CD8-positive, alpha-beta memory T cell (primary cell): ENCODE measurements around the gene DNAJC16. TPM values are rescaled to one million over a fixed set of nuclear protein-coding genes. Genes with fewer than 3 reads are reported as not detected.
"Not testable (repeated sequence)": the region's sequence is repeated elsewhere in the genome, so short reads cannot be mapped to it uniquely, and the experiment has no call there.

Source experiments
- CTCF ChIA-PET: fragments of 350-600 bp; sonication (Branson Sonifier 250); formaldehyde crosslinking; loops from one replicate; lab custom pipeline; 2021; ENCODE audit warnings: antibody characterized with exemption; lab: Charles Lee
- POLR2A ChIA-PET: fragments of 350-600 bp; sonication (Branson Sonifier 250); formaldehyde crosslinking; loops from one replicate; lab custom pipeline; 2021; ENCODE audit warnings: antibody characterized with exemption; lab: Charles Lee
- DNase-seq, 5 donors: peaks; one replicate each; pipeline versions ENCODE4 v3.0.0 to v3.0.0-alpha.2; 2020 to 2022; ENCODE audit warnings: mixed read lengths in 1 of 5
- H3K27ac ChIP-seq: one replicate; pipeline ENCODE4 v1.7.0; 2013; ENCODE audit warnings: low read depth, mild to moderate bottlenecking, low read length, moderate library complexity
- H3K27me3 ChIP-seq: 2 replicates; pipeline ENCODE4 v1.7.0; 2013; ENCODE audit warnings: low read length, mild to moderate bottlenecking; ENCODE audit not compliant: insufficient read depth, poor library complexity, severe bottlenecking
- H3K36me3 ChIP-seq: 2 replicates; pipeline ENCODE4 v1.7.0; 2013; ENCODE audit warnings: mild to moderate bottlenecking, low read length, moderate library complexity; ENCODE audit not compliant: insufficient read depth
- H3K4me1 ChIP-seq: 2 replicates; pipeline ENCODE4 v1.7.0; 2013; ENCODE audit warnings: mild to moderate bottlenecking, low read length, moderate library complexity; ENCODE audit not compliant: insufficient read depth
- H3K4me3 ChIP-seq: 2 replicates; pipeline ENCODE4 v1.7.0; 2013; ENCODE audit warnings: mild to moderate bottlenecking, low read length
- H3K9me3 ChIP-seq: 2 replicates; pipeline ENCODE4 v1.7.0; 2013; ENCODE audit warnings: mild to moderate bottlenecking, low read length
- H3K27ac Mint-ChIP-seq, 8 donors: one replicate each; pipeline ENCODE4 v1.8.0; 2020 to 2021; ENCODE audit warnings: mixed read lengths in 8 of 8, mild to moderate bottlenecking in 6 of 8, inconsistent platforms in 3 of 8, moderate library complexity in 3 of 8
- H3K27me3 Mint-ChIP-seq, 2 donors: one replicate each; pipeline ENCODE4 v1.8.0; 2020 to 2021; ENCODE audit warnings: mixed read lengths in 2 of 2, mild to moderate bottlenecking in 1 of 2, moderate library complexity in 1 of 2
- H3K36me3 Mint-ChIP-seq, 3 donors: one replicate each; pipeline ENCODE4 v1.8.0; 2020 to 2021; ENCODE audit warnings: mixed read lengths in 3 of 3, inconsistent platforms in 1 of 3, mild to moderate bottlenecking in 1 of 3
- H3K4me1 Mint-ChIP-seq, 3 donors: one replicate each; pipeline ENCODE4 v1.8.0; 2020 to 2021; ENCODE audit warnings: mixed read lengths in 3 of 3, inconsistent platforms in 1 of 3, mild to moderate bottlenecking in 1 of 3
- H3K4me3 Mint-ChIP-seq, 7 donors: one replicate each; pipeline ENCODE4 v1.8.0; 2020 to 2021; ENCODE audit warnings: mixed read lengths in 7 of 7, mild to moderate bottlenecking in 6 of 7, moderate library complexity in 4 of 7, inconsistent platforms in 2 of 7
- H3K9me3 Mint-ChIP-seq, 5 donors: one replicate each; pipeline ENCODE4 v1.8.0; 2020 to 2022; ENCODE audit warnings: mixed read lengths in 5 of 5, mild to moderate bottlenecking in 3 of 5, moderate library complexity in 2 of 5, inconsistent platforms in 1 of 5
- polyA plus RNA-seq: library from polyadenylated mRNA; unstranded; fragments of 300-500 nt; fragmentation: Illumina TruSeq; gene quantifications from one replicate; pipeline ENCODE4 v1.2.3, GENCODE V29; 2021
- total RNA-seq, 2 experiments: library from RNA; stranded (reverse); gene quantifications; one replicate each; pipeline ENCODE4 v1.2.3, GENCODE V29; 2021

DNAJC16 gene
- total and polyA plus RNA-seq, 3 experiments from 2014 or later = 9.1 to 22.0 (median 19.4) TPM

DNA sequence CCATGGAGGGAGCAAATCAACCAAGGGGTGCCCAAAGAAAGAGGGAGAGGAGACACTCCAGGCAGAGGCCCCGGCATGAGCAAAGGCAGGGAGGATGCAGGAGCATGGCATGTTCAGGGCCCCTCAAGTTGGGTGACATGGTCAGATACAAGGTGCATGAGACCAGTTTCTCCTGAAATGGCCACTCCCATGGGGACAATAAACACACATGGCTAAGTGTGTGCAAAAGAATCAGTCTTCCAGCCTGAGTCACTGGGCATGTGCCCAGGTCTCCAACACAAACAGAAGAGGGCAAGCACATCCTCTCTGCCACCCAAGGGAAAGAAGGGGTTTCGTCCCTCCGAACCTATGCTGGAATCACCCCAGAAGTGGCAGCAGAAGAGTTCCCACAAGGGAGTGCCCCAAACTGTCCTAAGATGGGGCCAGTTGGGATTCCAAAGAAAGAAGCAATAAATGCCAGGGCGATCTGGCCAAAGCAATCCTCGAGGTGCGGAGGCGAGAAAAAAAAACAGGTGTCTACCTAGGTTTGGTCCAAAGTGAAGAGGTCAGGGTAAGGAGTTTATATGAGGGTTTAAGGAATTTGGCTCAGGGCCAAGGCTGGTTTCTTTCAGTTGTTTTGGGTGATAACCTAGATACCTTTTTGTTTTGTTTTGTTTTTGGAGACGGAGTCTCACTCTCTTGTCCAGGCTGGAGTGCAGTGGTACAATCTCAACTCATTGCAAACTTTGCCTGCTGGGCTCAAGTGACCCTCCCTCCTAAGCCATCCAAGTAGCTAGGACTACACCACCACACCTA is 15.8 kb upstream of the DNAJC16 start:
- Mint-ChIP-seq H3K4me3 (no peak overlapping the region), H3K27ac (peak overlapping the region in 1 of 8 donors; percentile 18), H3K36me3 (peaks cover 0 to 49% (median 15%) of the 10 kb centered on the region in 3 donors), H3K27me3 (peaks cover 0 to 2% of the 10 kb centered on the region in 2 donors), H3K4me1 (peaks cover 10 to 15% (median 14%) of the 10 kb centered on the region in 3 donors), H3K9me3 (no peaks in the 10 kb centered on the region)
- no peak overlapping the region for H3K27ac ChIP-seq
- DNase-seq = no peak
- no peaks in the 10 kb centered on the region for H3K27me3 ChIP-seq
- peaks cover 5% of the 10 kb centered on the region for H3K36me3 ChIP-seq
- ChIA-PET CTCF (no interaction called here), POLR2A (no interaction called here)
- H3K4me1 ChIP-seq = peaks cover 5% of the 10 kb centered on the region
- no peak overlapping the region for H3K4me3 ChIP-seq
- H3K9me3 ChIP-seq = no peaks in the 10 kb centered on the region

DNA sequence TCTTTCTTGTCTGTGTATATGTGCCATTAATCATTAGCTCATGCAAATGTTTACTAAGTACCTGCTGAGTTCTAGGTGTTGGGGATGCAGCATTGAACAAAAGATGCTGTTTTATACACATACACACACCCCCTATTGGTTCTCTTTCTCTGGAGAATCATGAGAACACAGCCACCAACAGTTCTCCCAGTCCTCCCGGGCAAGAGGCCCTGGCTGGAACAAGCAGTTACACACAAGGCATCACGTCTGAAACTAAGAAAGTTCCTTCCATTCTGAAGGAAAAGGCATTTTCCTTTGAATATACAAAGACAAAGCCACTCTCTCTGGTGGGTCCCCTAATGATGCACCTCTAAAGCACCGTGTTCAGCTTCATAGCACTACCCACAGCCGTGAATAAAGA is 13.5 kb upstream of the DNAJC16 start:
- Mint-ChIP-seq H3K36me3 (peaks cover 4 to 55% (median 21%) of the 10 kb centered on the region in 3 donors), H3K9me3 (no peaks in the 10 kb centered on the region), H3K27me3 (peaks cover 0 to 2% of the 10 kb centered on the region in 2 donors), H3K4me1 (peaks cover 10 to 17% (median 14%) of the 10 kb centered on the region in 3 donors), H3K4me3 (no peak overlapping the region), H3K27ac (no peak overlapping the region)
- Histone ChIP-seq H3K27ac (no peak overlapping the region), H3K9me3 (no peaks in the 10 kb centered on the region), H3K4me3 (no peak overlapping the region), H3K4me1 (peaks cover 5% of the 10 kb centered on the region), H3K36me3 (peaks cover 5% of the 10 kb centered on the region), H3K27me3 (no peaks in the 10 kb centered on the region)
- ChIA-PET POLR2A (no interaction called here), CTCF (no interaction called here)
- DNase-seq = no peak

DNA sequence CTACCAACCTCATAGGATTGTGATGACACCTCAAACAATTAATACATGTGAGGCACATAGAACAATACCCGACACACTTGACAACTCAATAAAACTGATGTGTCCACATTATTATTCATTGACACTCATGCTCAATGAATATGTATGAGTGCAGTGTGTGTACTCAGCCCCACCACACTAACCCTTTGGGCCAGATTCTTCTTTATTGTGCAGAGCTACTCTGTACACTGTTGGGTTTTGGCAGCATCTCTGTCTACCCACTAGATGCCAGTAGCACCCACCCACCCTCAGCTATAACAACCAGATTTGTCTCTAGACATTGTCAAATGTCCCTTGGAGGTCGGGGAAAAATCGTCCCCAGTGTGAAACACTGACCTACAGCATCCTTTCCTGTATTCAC is 12.7 kb upstream of the DNAJC16 start:
- H3K4me1 Mint-ChIP-seq = peaks cover 12 to 20% (median 14%) of the 10 kb centered on the region in 3 donors
- POLR2A ChIA-PET = no interaction called here
- H3K36me3 Mint-ChIP-seq = peaks cover 4 to 59% (median 22%) of the 10 kb centered on the region in 3 donors
- CTCF ChIA-PET = no interaction called here
- H3K27ac Mint-ChIP-seq = peak overlapping the region in 2 of 8 donors; percentile 36 to 43
- H3K4me3 ChIP-seq = no peak overlapping the region
- H3K4me1 ChIP-seq = peaks cover 5% of the 10 kb centered on the region
- no peak for DNase-seq
- peaks cover 0 to 2% of the 10 kb centered on the region in 2 donors for H3K27me3 Mint-ChIP-seq
- no peaks in the 10 kb centered on the region for H3K27me3 ChIP-seq
- no peaks in the 10 kb centered on the region for H3K9me3 Mint-ChIP-seq
- no peaks in the 10 kb centered on the region for H3K9me3 ChIP-seq
- peaks cover 5% of the 10 kb centered on the region for H3K36me3 ChIP-seq
- no peak overlapping the region for H3K4me3 Mint-ChIP-seq
- H3K27ac ChIP-seq = no peak overlapping the region

DNA sequence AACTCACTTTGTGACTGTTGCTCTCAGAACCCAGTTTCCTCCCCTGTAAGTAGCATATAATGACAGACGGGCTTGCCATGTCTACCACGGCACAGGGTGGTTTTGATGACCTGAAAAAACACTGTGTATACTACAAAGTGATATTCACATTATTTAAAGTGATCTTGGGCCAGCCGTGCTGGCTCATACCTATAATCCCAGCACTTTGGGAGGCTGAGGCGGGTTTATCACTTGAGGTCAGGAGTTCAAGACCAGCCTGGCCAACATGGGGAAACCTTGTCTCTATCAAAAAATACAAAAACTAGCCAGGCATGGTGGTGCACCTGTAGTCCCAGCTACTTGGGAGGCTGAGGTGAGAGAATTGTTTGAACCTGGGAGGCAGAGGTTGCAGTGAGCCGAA is 12.1 kb upstream of the DNAJC16 start:
- H3K4me3 ChIP-seq, H3K4me1 ChIP-seq, H3K27me3 ChIP-seq, H3K4me3 Mint-ChIP-seq, H3K27me3 Mint-ChIP-seq, CTCF ChIA-PET, DNase-seq, H3K27ac ChIP-seq, H3K36me3 ChIP-seq, POLR2A ChIA-PET, H3K9me3 ChIP-seq, H3K9me3 Mint-ChIP-seq, H3K27ac Mint-ChIP-seq: not testable (repeated sequence)
- Mint-ChIP-seq H3K36me3 (peaks cover 4 to 58% (median 21%) of the 10 kb centered on the region in 3 donors), H3K4me1 (peaks cover 12 to 24% (median 14%) of the 10 kb centered on the region in 3 donors)

DNA sequence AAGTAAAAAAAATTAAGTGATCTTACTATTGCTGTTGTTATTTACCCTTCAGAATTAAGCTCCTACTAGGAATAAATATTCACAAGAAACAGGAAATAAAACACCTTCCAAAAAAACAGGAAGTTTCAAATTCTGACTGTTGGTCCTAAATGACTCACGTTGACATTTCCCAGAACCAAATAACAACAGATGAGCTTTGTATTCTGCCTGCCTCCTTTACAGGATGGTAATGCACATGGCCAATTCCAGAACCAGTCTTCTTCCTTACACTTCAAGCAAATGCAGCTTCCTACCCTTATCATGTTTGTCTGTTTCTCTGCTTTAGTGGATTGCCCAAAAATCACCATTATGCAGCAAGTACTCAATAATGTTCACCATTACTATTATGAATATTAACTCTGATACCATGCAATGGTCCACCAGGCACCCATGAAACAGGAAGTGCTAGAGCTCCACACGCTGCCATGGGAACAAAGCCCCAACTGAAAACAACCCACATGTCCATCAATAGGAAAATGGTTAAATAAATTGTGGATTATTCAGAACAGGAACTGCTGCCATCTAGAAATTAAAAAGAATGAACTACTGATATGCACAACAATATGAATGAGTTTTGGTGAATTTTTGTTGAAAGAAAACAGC is 11.5 kb upstream of the DNAJC16 start:
- H3K36me3 ChIP-seq = peaks cover 5% of the 10 kb centered on the region
- peak overlapping the region in 1 of 8 donors; percentile 12 for H3K27ac Mint-ChIP-seq
- ChIA-PET CTCF (no interaction called here), POLR2A (interaction anchor here (0.6 kb wide), 1 partner anchor 150 kb away, joined by 3 read pairs; no protein-coding TSS in a partner anchor)
- H3K4me3 Mint-ChIP-seq = no peak overlapping the region
- no peaks in the 10 kb centered on the region for H3K27me3 ChIP-seq
- H3K4me1 ChIP-seq = peaks cover 5% of the 10 kb centered on the region
- H3K27ac ChIP-seq = no peak overlapping the region
- H3K4me1 Mint-ChIP-seq = peaks cover 12 to 24% (median 14%) of the 10 kb centered on the region in 3 donors
- H3K36me3 Mint-ChIP-seq = peaks cover 4 to 58% (median 21%) of the 10 kb centered on the region in 3 donors
- no peaks in the 10 kb centered on the region for H3K9me3 ChIP-seq
- H3K27me3 Mint-ChIP-seq = peaks cover 0 to 3% of the 10 kb centered on the region in 2 donors
- no peak overlapping the region for H3K4me3 ChIP-seq
- H3K9me3 Mint-ChIP-seq = no peaks in the 10 kb centered on the region
- no peak for DNase-seq

DNA sequence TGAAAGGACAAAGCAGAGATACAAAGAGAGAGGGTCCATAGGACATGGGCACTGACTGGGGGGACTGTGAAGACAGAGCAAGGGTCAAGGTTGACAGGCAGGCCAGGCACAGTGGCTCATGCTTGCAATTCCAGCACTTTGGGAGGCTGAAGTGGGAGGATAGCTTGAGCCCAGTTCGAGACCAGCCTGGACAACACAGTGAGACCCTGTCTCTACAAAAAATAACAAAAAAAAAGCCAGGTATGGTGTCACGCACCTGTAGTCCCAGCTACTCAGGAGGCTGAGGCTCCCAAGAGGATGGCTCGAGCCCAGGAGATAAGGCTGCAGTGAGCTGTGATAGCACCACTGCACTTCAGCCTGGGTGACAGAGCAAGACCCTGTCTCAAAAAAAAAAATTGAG is 7.0 kb upstream of the DNAJC16 start:
- Histone ChIP-seq H3K36me3 (no peaks in the 10 kb centered on the region), H3K4me3 (no peak overlapping the region), H3K4me1 (peaks cover 5% of the 10 kb centered on the region), H3K27me3 (no peaks in the 10 kb centered on the region), H3K9me3 (no peaks in the 10 kb centered on the region), H3K27ac (no peak overlapping the region)
- Mint-ChIP-seq H3K27me3 (peaks cover 0 to 1% of the 10 kb centered on the region in 2 donors), H3K4me3 (no peak overlapping the region), H3K4me1 (peaks cover 20 to 31% (median 27%) of the 10 kb centered on the region in 3 donors), H3K9me3 (no peaks in the 10 kb centered on the region), H3K27ac (peak overlapping the region in 1 of 8 donors; percentile 47), H3K36me3 (peaks cover 4 to 31% (median 9%) of the 10 kb centered on the region in 3 donors)
- CTCF ChIA-PET = no interaction called here
- DNase-seq = no peak
- POLR2A ChIA-PET = interaction anchor here (0.6 kb wide), 1 partner anchor 11 kb away, joined by 3 read pairs; no protein-coding TSS in a partner anchor

DNA sequence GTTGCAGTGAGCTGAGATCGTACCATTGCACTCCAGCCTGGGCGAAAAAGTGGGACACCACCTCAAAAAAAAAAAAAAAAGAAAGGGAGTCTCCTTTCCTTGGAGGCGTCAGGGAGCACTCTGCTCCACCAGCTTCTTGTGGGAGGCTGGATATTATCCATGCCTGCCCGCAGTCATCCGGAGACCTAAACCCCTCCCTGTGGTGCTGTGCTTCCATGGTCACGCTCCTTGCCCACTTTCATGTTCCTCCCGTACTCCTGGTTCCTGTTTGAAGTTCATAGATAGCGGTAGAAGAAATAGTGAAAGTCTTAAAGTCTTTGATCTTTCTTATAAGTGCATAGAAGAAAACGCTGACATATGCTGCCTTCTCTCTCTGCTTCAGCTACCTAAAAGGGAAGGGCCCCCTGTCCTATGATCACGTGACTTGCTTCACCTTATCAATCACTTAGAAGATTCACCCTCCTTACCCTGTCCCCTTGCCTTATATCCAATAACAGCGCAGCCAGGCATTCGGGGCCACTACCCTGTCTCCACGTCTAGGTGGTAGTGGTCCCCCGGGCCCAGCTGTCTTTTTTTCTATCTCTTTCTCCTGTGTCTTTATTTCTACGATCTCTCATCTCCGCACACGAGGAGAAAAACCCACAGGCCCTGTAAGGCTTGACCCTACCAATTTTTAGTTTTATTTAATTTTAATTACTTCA is 5.3 kb upstream of the DNAJC16 start:
- DNase-seq, H3K9me3 Mint-ChIP-seq, POLR2A ChIA-PET, H3K27me3 ChIP-seq, CTCF ChIA-PET, H3K4me3 ChIP-seq, H3K4me3 Mint-ChIP-seq, H3K27ac ChIP-seq, H3K36me3 ChIP-seq, H3K9me3 ChIP-seq, H3K27me3 Mint-ChIP-seq: not testable (repeated sequence)
- Mint-ChIP-seq H3K36me3 (peaks cover 4 to 26% (median 9%) of the 10 kb centered on the region in 3 donors), H3K4me1 (peaks cover 29 to 39% (median 34%) of the 10 kb centered on the region in 3 donors), H3K27ac (peak overlapping the region in 1 of 8 donors; percentile 52)
- H3K4me1 ChIP-seq = peaks cover 13% of the 10 kb centered on the region
